Measurements from ENCODE around the gene MYO1G. TPM values are rescaled to one million over a fixed set of nuclear protein-coding genes. Genes with fewer than 3 reads are reported as not detected.

MYO1G gene
- total RNA-seq = 1 to 10 TPM in 5 of 6 experiments, under 1 TPM in 1; 0.92 to 4.5 (median 2.0) TPM
- long read RNA-seq, partial matches to known transcripts = 1 of 1 reads
- long read RNA-seq, other reads (novel, unspliced or antisense) = 0 of 1 reads

- ATAC-seq (peak; percentile 53 to 73 (median 60)), DNase-seq (peak in 2 of 3 donors; percentile 50 to 61)
- no peaks in the 10 kb centered on the region for H3K4me1 ChIP-seq
- 39% methylated on average over 2 of the region's 24 CpGs for WGBS (ENCODE audit: insufficient coverage, low coverage, low lambda C conversion rate, missing lambda C conversion rate)
- peaks cover 0 to 14% (median 1%) of the 10 kb centered on the region in 4 donors for H3K36me3 ChIP-seq
- TF ChIP-seq, protein P1, sequence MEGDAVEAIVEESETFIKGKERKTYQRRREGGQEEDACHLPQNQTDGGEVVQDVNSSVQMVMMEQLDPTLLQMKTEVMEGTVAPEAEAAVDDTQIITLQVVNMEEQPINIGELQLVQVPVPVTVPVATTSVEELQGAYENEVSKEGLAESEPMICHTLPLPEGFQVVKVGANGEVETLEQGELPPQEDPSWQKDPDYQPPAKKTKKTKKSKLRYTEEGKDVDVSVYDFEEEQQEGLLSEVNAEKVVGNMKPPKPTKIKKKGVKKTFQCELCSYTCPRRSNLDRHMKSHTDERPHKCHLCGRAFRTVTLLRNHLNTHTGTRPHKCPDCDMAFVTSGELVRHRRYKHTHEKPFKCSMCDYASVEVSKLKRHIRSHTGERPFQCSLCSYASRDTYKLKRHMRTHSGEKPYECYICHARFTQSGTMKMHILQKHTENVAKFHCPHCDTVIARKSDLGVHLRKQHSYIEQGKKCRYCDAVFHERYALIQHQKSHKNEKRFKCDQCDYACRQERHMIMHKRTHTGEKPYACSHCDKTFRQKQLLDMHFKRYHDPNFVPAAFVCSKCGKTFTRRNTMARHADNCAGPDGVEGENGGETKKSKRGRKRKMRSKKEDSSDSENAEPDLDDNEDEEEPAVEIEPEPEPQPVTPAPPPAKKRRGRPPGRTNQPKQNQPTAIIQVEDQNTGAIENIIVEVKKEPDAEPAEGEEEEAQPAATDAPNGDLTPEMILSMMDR (IDR thresholded peaks at IDR 0.05) = no peak
- no peak for TF ChIP-seq POLR2A (IDR thresholded peaks at IDR 0.05)
- H3K9me3 ChIP-seq = no peaks in the 10 kb centered on the region
- intact Hi-C loops (cut with DNase I) = loop anchor here (10.0 kb wide), 1 partner anchor 156 kb away; no protein-coding TSS in a partner anchor
- peak within 1 kb of the TSS; percentile 11 to 31 (median 23) for H3K4me3 ChIP-seq
- H3K27me3 ChIP-seq = no peaks in the 10 kb centered on the region
- peak within 1 kb of the TSS in 1 of 3 donors; percentile 29 for H3K27ac ChIP-seq
These were observed at the start of gene MYO1G for GRCh38 chr7:44978511-44979366. Gene MYO1G, minus strand, starts transcription at chr7:44979015. Its CDS starts 54 bp downstream, at chr7:44978961.

DNA sequence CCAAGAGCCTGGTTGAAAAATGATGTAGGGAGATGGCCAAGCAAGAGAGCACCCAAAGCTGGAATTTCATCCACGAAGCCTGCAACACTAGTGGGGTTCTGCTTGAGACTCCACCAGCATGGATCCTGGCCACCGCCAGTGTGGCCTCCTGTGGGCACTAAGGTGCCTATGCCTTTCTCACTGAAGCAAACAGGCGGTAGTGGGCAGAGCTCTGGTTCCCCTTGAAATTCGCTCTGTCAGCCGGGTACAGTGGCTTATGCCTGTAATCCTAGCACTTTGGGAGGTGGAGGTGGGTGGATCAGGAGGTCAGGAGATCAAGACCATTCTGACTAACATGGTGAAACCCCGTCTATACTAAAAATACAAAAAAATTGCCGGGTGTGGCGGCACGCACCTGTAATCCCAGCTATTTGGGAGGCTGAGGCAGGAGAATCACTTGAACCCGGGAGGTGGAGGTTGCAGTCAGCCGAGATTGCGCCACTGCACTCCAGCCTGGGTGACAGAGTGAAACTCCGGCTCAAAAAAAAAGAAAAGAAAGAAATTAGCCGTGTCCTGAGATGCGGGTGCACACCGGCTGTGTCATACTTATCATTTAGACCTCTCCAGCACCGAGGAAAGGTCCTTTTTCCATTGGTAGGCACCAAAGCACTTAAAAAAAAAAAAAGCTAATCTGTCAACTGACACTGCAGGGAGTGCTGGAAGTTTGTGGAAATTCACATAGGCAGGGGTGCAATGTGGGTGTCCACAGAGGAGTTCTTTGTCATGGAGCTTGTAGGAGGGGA lies 49.5 kb upstream of the MYO1G start:
- intact Hi-C loops (cut with DNase I) = no loop called here
- Histone ChIP-seq H3K4me3 (peak overlapping the region in 2 of 3 donors; percentile 12 to 33), H3K27me3 (no peaks in the 10 kb centered on the region), H3K4me1 (peaks cover 0 to 6% (median 2%) of the 10 kb centered on the region in 4 donors), H3K9me3 (no peaks in the 10 kb centered on the region), H3K27ac (no peak overlapping the region), H3K36me3 (peaks cover 0 to 6% (median 0%) of the 10 kb centered on the region in 4 donors)
- ATAC-seq (no peak), DNase-seq (peak in 1 of 3 donors; percentile 31)
- TF ChIP-seq, protein P1 (IDR thresholded peaks at IDR 0.05) = no peak
- no peak for TF ChIP-seq POLR2A (IDR thresholded peaks at IDR 0.05)
- WGBS (ENCODE audit: insufficient coverage, low coverage, low lambda C conversion rate, missing lambda C conversion rate) = 70% methylated on average over 15 of the region's 17 CpGs

DNA sequence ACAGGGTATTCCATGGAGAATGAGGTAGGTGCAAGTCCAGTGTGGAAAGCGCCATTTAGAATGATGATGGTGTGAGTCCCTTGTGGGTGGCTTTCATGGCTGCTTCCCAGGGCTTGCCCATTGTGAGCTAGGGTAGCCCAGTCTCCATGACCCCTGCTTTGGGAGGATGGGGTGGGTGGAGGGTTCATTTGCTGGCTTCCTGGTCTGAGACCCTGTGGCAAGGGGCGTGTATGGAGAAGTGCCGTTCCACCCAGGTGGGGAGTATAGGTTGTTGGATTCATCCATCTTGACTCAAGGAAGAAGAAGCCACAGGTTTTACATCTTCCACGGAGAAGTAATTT lies 48.9 kb upstream of the MYO1G start:
- no peaks in the 10 kb centered on the region for H3K27me3 ChIP-seq
- peak in 1 of 3 donors; percentile 44 for DNase-seq
- intact Hi-C loops (cut with DNase I) = no loop called here
- peaks cover 0 to 6% (median 0%) of the 10 kb centered on the region in 4 donors for H3K36me3 ChIP-seq
- H3K9me3 ChIP-seq = no peaks in the 10 kb centered on the region
- 79% methylated on average over 3 of the region's 4 CpGs for WGBS (ENCODE audit: insufficient coverage, low coverage, low lambda C conversion rate, missing lambda C conversion rate)
- H3K4me3 ChIP-seq = peak overlapping the region in 2 of 3 donors; percentile 12 to 33
- ATAC-seq = peak in 2 of 4 donors; percentile 21 to 28
- no peaks in the 10 kb centered on the region for H3K4me1 ChIP-seq
- H3K27ac ChIP-seq = peak overlapping the region in 1 of 3 donors; percentile 13
- TF ChIP-seq POLR2A (IDR thresholded peaks at IDR 0.05) = no peak
- TF ChIP-seq, protein P1 (IDR thresholded peaks at IDR 0.05) = no peak

- H3K27me3 ChIP-seq = no peaks in the 10 kb centered on the region
- WGBS (ENCODE audit: insufficient coverage, low coverage, low lambda C conversion rate, missing lambda C conversion rate) = 60% methylated on average over 9 of the region's 10 CpGs
- DNase-seq = peak in 2 of 3 donors; percentile 42 to 54
- intact Hi-C loops (cut with DNase I) = no loop called here
- TF ChIP-seq, protein P1 (IDR thresholded peaks at IDR 0.05) = no peak
- TF ChIP-seq POLR2A (IDR thresholded peaks at IDR 0.05) = peak; percentile 17
- H3K4me1 ChIP-seq = no peaks in the 10 kb centered on the region
- peak overlapping the region in 2 of 3 donors; percentile 12 to 33 for H3K4me3 ChIP-seq
- ATAC-seq = peak; percentile 24 to 71 (median 42)
- H3K36me3 ChIP-seq = peaks cover 0 to 6% (median 0%) of the 10 kb centered on the region in 4 donors
- H3K27ac ChIP-seq = peak overlapping the region in 2 of 3 donors; percentile 13 to 35
- no peaks in the 10 kb centered on the region for H3K9me3 ChIP-seq
These were observed 48.4 kb upstream of the MYO1G start for GRCh38 chr7:45026984-45027773.

Data from right lobe of liver (tissue), 6 donors.